HCEC 1CT (cell line): ENCODE results near the gene PLPP3.

Experiments used
- DNase-seq: peaks from one replicate; pipeline ENCODE4 v3.0.0-alpha.2; 2017

The PLPP3 gene

GRCh38 chr1:56493826-56494225 lies 85.5 kb downstream of the PLPP3 start:
- DNase-seq = no peak

- DNase-seq = peak; percentile 63
These were observed 87.9 kb downstream of the PLPP3 start for GRCh38 chr1:56491441-56491840.

DNA sequence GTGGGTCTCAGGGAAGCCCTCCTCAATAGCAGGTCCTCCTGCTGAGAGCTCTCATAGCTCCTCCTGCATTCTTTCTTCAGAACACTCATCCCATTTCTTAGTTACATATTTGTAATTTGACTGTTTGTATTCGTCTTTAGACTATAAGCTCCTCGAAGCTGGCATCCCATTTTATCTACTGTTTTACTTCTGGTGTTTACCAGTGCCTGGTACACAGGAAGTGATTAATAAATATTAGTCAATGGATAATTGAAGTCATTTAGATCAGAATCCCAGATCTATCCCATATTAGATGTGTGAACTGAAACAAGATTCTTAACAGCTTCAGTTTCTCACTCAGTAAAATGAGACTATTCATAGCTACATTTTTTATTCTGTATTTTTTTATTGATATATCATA lies 88.7 kb downstream of the PLPP3 start:
- DNase-seq = peak; percentile 16

DNA sequence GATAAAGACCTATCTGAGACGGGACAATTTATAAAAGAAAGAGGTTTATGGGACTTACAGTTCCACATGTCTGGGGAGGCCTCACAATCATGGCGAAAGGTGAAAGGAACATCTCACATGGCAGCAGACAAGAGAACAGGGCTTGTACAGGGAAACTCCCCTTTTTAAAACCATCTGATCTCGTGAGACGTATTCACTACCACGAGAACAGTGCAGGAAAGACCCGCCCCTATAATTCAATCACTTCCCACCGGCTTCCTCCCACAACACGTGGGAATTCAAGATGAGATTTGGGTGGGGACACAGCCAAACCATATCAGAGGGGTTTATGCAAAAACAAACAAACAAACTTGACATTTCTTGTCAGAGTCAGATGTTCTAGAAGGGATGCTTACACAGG lies 89.7 kb downstream of the PLPP3 start:
- no peak for DNase-seq

- DNase-seq = no peak
These were observed 94.7 kb downstream of the PLPP3 start for GRCh38 chr1:56484695-56485094.

GRCh38 chr1:56483104-56483503 lies 96.3 kb downstream of the PLPP3 start:
- no peak for DNase-seq

DNA sequence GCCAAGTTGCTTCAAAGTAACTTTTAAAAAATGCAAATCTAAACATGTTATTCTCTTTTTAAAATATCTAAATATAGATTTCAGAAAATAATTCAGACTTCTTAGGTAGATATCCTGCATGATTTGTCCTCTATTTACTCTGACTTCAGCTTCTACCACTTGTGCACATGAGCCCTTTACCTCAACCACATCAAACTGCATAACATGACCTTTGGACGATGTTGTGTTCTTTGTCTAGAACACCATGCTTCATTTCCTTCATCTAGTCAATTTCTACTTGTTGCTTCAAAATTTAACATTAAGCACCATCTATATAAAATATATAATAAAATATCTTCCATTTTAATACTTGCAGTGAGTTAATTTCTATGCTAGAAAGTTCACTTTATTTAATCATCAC lies 96.9 kb downstream of the PLPP3 start:
- DNase-seq = no peak

GRCh38 chr1:56481140-56481694 lies 98.1 kb downstream of the PLPP3 start:
- no peak for DNase-seq

DNA sequence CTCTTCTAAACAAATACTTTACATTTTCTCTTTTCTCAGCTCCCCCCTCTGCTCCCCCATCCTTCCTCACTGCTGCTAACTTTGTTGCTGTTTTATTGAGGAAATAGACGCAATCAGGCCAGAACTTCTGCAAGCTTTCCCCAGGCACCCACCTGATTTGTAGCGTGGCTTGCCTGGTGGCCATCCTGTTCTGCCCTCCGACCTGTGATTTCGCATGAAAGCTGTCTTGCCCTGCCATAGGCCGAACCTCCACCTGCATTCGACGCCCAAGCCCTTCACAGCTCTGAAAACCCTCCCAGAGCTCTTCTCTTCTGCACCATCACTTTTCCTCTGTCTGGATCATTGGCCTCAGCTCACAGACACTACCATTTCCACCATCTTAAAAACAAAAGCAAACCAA lies 100.6 kb downstream of the PLPP3 start:
- no peak for DNase-seq

DNA sequence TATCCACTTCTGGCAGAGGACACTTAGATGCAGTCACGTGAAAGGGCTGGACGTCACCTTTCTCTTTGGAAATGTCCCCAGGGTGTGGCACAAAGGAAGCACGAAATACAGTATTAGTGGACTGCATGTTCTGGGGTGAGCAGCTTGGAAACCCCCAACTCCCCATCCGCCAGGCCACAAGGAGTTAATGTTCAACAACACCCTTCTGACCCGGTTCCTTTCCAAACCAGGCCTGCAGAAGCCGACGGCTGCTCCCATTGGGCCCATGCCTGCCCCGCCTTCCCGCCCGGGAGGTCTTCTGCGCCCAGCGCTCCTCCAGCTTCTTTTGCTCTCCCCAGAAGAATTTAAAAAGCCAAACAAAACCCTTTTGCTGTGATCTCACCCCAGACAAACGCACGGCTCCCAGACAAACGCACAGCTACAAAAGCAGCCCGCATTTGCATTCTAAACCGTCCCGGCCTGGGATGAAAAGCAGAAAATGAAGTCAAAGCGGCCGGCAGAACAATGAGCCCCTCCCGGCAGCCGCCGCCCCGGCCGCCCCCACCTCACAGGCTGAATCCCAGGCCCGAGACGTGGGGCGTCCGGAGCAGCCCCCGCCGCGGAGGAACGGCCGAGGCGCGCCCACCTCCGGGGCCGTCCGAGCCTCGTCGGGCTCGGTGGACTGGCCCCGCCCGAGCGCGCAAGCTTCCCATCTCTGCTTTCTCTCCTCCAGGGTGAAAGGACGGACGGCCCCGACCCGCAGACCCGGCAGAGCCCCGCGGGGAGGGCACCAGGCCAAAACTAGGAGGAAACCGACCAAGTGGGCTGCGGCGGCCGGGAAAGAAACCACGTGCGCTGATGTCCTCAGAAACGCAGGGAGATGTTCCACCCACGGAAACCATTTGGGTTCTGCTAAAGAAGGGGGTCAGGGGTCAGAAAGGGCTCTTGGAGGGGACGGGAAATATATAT lies 101.9 kb downstream of the PLPP3 start:
- DNase-seq = peak; percentile 50

GRCh38 chr1:56473582-56474270 lies 105.6 kb downstream of the PLPP3 start:
- no peak for DNase-seq

- no peak for DNase-seq
These were observed 106.5 kb downstream of the PLPP3 start for GRCh38 chr1:56472860-56473259.

- DNase-seq = peak; percentile 41
These were observed 109.6 kb downstream of the PLPP3 start for GRCh38 chr1:56469640-56470371.

- DNase-seq = no peak
These were observed 110.8 kb downstream of the PLPP3 start for GRCh38 chr1:56468518-56468917.

DNA sequence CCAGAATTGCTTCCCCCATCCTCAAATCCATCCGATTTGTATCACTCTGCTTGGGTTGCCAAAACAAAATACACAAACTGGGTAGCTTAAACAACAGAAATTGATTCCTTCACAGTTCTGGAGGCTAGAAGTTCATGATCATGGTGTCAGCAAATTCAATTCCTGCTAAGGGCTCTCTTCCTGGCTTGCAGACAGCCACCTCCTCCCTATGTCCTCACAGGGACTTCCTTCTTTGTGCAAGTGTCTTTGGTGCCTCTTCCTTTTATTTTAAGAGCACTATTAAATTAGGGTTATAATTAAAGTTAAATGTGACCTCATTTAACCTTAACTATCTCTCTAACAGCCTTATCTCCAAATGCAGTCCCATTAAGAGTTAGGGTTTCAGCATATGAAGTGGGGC lies 112.8 kb downstream of the PLPP3 start:
- no peak for DNase-seq

DNA sequence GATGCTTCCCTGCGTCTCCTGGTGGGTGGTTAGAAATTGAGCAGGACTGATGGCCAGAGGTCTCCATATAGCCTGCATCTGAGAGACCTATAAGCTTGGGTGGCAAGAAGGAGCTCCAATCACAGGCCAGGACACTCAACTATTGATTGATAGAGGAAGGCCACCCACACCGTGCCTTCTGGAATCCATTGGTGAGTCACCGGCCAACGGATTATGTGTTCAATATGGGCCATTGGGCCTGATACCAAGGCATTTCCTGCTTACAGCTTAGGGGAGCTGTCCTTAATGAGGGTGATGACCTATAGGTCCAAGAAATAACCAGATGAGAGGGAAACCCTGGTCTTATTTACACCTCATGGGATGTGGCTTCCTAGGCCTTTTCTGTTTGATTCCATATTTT lies 115.1 kb downstream of the PLPP3 start:
- DNase-seq = no peak

- DNase-seq = no peak
These were observed 116.0 kb downstream of the PLPP3 start for GRCh38 chr1:56463376-56463775.

DNA sequence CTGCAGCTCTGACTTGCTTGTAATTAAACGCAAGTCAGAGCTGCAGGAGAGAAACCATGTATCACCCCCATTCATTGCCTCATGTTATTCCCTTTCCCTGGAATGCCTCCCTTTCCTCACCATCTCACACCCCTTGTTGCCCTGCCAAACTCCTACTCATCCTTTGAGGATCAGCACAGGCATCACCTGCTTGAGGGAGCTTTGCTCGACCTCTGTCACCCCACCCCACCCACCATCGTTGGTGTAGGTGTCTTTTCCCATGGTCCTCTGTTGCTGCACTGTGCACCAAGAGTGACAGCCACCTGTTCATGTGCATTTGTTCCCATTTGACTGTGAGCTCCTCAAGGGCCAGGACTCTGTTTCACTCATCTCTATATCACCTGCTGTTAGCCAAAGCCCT lies 117.2 kb downstream of the PLPP3 start:
- DNase-seq = no peak

DNA sequence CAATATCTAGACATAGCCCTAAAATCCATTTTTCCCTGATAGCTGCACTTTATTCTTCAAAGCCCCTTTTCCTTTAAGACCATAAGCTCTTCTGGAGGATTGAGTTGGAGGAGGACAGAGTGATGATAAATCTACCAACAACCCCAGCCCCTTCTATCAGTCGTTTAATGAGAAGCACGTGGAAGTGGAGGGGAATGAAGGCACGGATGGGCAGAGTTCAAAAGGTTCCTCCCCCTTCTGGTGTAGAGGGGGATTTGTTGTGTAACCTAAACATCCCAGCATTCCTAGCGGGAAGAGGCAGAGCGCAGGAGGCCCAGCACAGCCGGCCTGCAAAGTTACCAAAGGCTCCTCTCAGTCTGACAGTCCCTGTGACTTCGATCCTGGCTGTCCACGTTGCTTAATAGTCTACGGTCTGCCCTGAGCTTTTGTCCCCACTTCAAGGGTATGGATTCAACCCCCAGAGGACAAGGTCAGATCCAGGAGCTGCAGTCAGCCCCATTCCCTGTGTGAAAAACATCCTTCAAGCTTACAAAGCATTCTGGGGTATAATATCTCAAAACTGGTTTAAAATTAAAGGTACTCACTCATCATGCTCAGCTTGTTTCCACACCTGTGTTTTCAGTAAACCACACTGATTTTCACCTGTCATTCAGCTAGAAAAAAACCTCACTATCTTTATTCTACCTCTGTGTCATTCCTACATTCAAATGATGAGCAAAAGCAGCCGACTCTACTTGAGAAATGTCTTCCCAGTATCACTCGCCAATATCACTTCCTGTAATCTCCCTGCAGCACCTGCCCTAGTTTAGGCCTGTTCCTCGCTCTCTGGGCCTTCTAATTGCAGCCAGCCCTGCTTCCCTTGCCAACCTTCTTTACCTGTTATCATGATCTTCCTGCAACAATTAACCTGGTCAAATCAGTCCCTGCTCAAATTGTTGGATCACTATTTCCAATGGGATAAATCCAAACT lies 117.9 kb downstream of the PLPP3 start:
- DNase-seq = no peak

DNA sequence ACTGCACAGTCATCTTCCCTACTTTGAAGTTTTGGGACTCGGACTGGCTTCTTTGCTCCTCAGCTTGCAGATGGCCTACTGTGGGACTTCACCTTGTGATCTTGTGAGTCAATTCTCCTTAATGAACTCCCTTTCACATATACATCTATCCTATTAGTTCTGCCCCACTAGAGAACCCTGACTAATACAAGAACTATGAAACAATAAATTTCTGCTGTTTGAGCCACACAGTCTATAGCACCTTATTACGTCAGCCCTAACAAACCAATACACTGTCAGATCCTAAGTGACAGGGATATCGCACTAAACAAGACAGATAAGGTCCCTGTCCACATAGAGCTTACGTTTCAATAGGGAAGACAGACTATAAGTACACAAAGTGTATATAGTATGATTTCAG lies 120.1 kb downstream of the PLPP3 start:
- DNase-seq = no peak

- DNase-seq = no peak
These were observed 121.5 kb downstream of the PLPP3 start for GRCh38 chr1:56457756-56458375.
